HG02678 (cell line): ENCODE measurements around the gene TNFRSF13B.

Source experiments
- ATAC-seq: cut with Tn5 transposase; IDR thresholded peaks from one replicate; pipeline ENCODE4 v1.9.1; 2021; ENCODE audit warnings: mild to moderate bottlenecking, moderate library complexity; ENCODE audit not compliant: unreplicated experiment

Gene TNFRSF13B

DNA sequence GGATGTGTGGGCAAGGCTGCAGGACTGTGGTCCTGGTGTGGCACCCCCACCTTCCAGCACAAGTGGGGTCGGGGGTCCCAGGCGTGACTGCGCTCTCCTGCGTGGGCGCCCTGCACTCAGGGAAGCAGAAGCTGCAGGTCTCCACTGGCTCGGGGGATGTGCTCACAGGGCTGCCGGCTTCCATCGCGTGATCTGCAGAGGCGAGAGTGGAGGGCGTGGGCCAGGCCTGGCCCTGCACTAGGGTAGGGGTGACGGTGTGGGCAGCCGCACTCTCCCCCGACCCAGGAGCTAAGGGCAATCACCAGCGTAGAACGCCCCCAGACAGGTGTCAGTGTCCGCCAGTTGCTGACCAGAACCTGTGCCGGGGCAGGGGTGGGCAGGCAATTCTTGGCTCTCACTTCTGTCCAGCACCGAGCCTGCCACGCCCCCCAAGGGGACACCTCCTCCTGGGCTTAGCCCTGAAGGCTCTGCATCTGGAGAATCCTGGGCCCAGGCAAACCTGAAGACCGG lies 32.3 kb downstream of the TNFRSF13B start:
- no peak for ATAC-seq

DNA sequence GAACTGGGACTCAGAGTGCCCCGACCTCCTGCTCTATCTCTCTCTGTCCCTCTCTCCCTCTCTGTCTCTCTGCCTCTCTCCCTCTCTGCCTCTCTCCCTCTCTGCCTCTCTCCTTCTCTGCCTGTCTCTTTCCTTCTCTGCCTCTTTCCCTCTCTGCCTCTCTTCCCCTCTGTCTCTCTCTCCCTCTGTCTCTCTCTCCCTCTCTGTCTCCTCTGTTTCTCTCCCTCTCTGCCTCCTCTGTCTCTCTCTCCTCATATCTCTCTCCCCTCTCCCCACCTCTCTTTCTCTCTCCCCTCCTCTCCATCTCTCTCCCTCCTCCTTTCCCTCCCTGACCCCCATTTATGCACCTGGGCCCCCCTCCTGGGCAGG lies 32.7 kb downstream of the TNFRSF13B start:
- no peak for ATAC-seq

DNA sequence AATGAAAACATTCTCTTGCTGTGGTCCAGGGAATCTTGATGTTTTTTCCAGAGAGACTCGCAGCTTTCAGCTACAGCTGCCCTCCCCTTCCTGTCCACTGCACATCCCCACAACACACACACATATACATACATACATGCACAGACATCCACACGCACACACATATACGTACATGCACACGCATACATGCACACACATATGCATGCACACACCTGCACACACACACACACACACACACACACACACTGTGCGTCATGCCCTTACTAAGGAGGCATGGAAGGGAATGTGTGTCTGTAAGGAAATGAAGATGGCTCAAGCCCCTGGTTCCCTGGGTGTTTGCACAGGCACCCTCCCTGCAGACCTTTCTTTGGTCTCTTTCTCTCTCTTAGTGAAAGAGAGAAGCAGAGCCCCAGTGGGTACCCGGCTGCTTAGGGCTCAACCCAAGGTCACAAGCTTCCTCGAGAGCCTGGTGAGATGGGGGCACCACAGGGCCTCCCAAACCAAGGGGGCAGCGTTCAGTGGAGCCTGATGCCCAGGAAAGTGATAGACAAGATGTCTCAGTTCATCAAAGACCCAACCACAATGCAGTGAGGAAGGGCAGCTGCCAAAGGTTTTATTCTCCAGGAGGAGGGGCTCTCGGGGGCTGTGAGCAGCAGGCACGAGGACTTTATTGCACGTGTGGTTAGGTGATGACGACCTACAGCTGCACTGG lies 33.3 kb downstream of the TNFRSF13B start:
- no peak for ATAC-seq

DNA sequence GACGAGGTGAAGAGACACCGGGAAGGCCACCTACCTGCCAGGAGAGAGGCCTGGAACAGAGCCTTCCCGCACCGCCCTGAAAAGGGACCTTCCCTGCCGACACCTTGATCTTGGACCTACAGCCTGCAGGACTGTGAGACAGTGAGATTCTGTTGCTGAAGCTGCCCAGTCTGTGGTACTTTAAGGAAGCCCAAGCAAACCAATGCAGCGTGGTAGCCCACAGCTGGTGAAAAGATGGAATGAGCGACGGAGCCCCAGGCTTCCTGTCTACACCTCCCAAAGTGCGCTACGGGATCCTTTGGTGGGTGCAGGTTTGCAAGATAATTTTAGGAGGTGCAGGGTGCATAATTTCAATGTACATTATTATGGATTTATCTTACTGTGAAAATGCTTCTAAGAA lies 33.9 kb downstream of the TNFRSF13B start:
- no peak for ATAC-seq

DNA sequence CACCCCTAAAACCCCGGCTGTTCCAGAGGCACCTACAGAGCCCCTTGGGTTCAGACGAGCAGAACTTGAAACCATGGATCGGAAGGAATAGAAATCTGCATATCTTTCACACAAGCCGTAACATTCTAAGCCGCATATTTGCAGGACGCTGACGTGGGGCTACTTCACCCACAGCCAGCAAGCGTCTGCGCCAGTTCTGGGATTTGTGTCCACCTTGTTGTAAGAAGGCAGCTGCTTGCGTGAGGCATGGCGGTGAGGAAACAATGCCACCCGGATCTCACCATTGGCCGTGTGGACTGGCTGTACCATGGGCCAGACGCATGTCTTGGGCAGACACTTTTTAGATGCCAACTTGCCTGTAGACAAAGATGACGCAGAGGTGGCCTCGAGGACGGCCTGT lies 34.5 kb downstream of the TNFRSF13B start:
- no peak for ATAC-seq

DNA sequence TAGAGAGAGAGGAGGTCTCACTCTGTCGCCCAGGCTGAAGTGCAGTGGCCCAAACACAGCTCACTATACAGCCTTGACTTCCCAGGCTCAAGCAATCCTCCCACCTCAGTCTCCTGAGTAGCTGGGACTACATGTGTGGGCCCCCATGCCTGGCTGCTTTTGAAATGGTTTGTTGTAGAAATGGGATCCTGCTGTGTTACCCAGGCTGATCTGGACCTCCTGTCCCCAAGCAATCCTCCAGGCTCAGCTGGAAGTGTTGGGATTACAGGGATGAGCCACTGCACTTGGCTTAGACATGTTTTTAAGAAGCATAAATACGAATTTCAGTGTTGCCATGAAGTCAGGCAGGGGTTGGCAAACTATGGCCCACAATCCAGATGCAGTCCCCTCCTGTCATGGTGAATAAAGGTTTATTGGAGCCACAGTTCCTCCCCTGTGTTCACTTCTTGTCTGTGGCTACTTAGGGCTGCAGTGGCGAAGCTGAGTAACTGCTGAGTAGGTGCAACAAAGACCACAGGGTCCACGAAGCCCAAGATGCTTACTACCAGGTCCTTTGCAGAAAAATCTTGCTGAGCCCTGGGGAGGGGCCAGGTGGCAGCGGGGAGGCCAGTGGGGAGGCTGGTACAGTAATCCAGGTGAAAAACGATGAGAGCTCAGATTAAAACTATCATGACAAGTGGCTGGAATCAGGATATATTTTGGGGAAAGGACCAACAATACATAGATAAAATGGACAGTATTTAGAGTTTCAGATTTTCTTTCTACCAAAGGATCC lies 35.2 kb downstream of the TNFRSF13B start:
- no peak for ATAC-seq

DNA sequence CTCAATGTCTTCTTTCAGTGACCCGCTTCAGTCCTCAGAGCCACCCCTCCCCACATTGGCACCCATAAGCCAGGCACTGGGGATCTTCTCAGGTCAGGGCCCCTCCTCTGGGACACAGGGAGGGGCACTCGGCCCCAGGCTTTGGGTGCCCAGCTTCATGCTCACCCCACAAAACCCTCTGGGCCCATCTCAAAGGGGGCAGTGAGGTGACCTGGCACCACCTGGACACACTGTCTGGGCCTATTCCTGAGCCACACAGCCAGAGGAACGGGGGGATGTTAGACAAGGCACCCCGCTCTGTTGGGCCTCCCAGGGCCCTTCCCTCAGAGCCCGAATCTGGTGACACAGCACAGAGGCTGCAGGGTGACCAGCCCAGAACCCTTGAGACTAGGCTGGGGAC lies 36.1 kb downstream of the TNFRSF13B start:
- no peak for ATAC-seq

DNA sequence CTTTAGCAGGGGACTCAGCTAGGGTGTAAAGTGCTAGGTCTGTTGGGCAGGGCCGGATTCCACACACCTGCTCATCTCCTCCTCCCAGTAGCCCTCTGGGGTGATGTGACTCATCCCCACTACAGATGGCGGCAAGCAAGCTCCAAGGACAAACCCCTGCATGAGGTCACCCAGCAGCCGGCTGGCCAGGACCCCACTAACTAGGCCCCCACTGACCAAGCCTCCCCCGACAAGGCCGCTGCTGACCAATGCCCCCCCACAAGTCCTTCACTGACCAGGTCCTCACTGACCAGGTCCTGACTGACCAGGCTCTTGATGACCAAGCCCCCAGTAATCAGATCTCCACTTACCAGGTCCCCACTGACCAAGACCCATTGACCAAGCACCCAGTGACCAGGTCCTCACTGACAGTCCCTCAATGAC lies 36.7 kb downstream of the TNFRSF13B start:
- no peak for ATAC-seq

DNA sequence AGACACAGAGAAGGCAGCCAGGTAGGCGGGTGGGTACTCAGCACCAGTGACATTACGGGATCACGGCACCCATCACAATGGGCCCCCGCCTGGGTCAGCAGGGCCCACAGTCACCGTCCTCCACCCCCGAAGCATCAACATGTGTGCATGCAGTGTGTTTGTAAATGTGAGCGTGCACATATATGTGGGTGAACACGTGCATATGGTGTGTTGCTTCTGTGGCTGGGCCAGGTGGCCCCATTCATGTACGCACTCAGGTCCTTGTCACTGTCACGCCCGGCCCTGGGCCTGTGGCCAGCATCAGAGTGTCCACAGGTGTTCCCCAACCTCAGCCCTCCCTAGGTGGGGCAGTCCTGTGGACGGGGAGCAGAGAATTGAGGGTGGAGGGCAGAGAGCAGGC lies 37.1 kb downstream of the TNFRSF13B start:
- no peak for ATAC-seq

DNA sequence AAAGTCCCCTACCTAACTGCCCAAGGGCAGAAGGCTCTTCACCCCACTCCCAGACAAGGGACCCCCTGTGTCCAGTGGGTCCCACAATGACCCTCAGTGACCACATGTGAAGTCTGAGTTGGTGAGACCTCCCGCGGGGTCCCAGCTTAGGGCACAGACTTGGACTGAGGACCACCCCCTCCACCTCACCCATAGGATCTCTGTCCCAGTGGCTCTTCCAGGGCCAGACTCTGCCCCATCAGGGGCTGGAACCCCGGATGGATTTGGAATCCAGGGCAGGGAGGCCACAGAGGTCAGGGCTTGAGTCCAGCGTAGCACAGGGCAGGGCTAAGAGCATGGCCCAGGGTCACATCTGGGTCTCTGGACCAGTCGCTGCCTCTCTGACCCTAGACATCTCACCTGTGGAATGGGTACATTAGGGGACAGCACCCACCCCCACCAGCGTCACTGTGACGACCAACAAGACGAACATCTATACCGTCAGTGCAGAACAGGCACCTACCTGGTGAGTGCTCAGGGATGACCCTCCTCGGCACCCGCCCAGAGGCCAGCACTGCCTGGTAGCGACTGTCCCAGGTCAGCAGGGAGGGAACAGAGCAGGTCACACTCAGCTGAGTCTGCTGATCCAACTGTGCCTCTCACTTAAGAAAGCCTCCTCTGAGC lies 37.7 kb downstream of the TNFRSF13B start:
- ATAC-seq = no peak

DNA sequence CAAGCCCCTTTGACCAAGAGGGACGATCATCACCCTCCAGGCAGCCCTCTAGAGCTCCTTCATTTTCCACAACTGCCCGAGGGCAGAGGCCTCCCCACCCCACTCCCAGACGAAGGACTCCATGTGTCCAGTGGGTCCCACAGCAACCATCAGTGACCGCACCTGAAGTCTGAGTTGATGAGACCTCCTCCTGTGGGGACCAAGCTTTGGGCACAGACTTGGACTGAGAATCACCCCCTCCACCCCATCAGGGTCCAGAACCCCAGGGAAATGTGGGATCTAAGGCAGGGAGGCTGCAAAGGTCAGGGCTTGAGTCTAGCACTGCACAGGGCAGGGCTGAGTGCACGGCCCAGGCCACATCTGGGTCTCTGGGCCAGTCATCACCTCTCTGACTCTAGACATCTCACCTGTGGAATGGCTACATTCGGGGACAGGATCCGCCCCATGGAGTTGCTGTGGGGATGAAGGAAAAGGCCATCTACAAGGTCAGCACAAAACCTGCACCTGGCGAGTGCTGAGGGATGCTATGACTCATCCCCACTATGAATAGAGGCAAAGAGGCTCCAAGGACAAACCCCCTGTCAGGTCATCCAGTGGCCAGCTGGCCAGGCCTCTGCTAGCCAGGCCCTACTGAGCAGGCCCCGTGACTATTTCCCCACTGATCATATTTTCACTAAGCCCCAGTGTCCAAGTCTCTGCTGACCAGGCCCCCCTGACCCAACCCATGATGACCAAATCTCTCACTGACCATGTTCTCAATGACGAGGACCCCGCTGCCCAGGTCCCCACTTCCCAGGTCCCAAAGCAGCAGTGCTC lies 38.4 kb downstream of the TNFRSF13B start:
- no peak for ATAC-seq

DNA sequence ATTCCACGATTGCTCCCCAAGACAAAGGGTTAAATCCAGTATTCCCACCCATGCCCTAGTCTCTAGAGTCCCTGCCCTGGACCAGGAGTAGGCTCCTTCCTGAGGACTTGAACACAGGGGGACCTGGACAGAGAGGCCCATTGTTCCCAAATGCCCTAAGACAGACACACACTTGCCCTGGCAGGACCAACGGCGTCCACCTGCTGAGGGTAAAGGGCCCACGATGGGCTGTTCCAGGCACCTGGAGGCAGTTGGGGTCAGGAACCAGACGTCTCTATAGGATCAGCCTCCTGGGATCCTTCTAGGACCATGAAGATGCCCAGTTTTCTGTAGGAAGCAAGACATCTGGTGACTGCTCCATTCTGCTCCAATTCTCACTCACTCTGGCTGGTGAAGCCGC lies 39.3 kb downstream of the TNFRSF13B start:
- no peak for ATAC-seq

DNA sequence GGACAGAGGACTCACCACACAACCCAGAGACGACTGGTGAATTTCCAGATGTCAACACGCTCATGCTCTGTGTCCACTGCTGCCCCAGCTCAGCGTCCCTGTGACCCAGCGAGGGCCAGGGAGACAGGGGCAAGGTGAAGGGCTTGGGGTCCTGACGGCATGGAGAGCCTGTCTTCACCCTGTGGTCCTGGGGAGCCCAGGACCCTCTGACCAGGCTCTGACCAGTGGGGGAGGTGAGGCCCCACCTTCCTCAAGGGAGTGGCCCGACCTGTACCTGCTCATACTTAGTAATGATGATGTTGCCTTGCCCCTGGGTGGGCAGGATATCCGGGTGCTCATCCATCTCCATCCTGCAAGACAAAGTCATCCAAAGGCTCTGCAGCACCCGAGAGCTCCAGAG lies 39.8 kb downstream of the TNFRSF13B start:
- no peak for ATAC-seq

DNA sequence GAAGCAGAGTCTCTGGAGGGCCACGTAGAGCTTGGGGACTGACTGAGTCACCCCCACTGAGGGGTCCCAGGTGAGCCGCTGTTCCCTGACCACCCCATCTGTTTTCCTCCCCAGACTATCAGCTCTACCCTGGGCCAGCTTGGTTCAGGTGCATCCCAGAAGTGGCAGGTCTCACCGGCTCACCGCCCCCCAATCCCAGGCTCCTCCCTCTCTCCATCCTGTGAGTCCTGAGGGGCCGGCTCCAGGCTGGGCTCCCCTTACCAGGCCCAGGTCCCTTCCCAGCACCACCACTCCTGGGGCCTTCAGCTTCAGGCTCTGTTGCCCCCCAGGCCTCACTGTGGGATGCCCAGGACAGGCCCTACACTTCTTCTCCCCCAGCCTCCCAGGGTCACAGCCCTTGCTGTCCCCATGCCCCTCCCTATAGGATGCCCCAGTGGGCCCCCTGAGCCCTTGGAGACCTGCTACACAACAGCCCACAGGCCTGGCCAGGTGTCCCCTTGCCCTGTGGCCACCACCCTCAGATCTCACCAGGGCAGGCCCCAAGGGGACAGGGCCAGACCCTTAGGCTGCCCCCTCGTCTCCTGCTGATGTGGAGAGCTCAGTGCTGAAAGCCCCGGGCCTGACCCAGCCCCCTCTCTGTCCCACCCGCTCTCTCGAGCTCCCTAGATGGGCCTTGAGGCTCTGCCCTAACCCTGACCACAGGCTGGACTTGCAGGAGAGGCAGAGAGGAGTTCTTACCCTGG lies 40.4 kb downstream of the TNFRSF13B start:
- ATAC-seq = no peak

DNA sequence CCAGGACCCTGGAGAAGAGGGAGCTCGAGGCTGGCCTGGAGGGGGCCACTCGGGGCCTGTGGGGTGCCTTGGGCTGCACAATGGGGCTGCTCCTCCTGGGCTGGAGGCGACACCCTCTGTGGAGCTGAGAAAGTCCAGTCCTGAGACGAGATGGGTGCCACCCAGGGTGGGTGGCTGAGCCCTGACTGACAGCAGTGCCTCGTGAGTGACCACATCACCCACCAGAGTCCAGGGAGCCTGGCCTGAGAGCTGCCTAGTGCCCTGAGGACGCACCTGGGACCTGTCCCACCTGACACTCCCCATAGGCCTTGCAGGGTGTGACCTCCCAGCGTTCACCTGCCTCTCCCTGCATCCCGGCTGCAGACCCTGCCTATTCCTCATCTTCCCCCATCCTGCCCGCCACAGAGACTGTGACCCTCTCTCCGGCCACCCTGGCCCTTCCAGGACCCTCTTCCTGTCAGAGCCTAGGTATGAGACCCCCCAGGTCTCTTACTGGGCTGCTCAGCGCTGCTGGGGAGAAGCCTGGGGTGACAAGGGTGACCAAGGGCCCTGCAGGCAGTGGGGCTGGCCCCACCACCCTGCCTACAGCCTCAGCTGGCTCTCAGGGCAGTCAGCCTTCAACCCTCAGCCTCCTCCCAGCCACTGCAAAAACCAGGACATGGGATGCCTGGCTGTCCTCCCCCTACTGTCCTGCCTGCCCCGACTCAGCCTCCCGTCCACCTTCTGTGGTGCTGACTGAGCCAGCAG lies 41.2 kb downstream of the TNFRSF13B start:
- ATAC-seq = no peak

DNA sequence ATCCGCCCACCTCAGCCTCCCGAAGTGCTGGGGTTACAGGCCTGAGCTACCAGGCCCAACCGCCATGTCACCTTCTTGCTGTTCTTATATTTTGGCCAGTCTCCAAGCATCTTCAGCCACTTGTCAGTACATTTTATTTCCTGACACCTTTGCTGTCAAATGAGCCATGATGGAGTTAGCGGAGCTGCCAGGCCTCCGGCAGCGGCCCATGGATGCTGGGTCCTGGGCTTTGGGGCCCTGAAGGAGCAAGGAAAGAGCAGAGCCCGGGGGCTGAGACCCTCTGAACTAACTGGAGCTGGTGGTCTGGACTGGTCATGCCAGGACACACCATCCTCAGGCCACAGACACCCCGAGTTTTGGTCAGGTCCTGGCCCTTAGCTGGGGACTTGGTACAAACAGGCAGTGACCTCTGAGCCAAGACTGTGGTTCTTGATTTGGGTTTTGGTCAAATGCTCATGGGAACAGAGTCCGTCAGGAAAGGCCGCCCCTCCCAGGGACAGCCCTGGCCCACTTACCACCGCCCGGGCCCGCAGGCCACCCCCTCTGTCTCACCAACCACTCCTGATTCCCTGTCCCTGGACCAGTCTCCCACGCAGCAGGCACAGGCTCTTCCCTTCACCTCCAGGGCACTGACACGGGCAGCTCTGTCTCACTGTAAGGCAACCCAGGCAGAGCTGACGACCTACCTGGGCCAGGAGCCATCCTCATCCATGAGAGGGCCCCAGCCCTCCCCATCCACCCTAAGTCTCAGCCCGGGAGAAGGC lies 42.0 kb downstream of the TNFRSF13B start:
- no peak for ATAC-seq

DNA sequence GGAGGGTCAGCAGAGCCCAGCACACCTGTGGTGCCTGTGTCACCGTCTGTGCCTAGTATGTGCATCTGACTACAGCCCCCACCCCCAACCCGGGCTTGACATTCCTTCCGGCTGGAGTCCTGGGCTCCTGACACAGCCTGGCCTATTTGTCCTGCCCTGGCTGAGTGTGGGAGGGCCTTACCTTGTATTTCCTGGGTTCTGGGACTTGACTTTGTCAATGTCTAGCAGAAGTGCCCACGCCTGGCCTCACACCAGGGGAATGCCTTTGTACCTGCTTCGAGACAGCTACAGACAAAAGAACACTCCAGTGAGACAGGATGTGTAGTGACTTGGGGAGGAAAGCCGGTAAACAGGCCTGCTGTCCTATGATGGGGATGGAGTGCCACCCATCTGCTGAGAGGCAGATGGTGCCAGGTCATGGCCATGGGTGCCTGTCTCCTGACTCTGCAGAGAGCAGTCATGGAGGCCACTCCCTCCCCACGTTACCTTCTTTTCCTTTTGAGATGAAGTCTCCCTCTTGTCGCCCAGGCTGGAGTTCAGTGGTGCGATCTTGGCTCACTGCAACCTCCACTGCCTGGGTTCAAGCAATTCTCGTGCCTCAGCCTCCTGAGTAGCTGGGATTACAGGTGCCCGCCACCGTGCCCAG lies 42.8 kb downstream of the TNFRSF13B start:
- no peak for ATAC-seq

DNA sequence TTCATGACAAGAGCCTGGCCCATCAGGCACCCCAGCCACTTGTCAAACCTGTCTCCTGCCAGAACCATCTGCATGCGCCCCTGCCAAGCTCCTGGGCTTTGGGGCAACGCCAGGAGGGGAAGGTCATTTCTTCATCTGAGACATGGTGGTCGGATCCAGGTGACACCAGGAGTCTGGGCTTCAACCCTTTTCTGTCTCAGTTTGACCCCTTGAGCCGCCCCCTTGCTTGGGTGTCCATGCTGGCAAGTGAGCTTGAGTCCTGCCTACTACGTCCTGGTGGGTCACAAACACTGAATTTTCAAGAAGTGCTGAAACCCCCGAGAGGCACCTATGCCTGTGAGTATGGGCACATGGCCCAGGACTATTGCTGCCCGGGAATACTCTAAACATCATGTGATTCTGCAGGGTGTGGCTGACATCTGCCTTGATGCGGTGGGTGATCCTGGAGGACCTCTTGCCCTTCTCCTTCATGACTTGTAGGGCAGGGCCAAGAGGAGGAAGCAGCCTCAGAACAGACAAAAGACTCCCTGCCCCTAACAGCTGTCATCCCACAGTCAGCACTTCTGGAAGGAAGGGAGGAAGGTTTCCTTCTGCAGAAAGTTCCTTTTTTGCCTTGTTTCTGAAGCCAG lies 43.4 kb downstream of the TNFRSF13B start:
- ATAC-seq = no peak
